ENCODE results near the gene GRM4. TPM values are rescaled to one million over a fixed set of nuclear protein-coding genes. Genes with fewer than 3 reads are reported as not detected.

The GRM4 gene
- total RNA-seq, 6 donors from 2014 or later, result 0.24 TPM; not detected in 5

- no peak overlapping the region for H3K27ac ChIP-seq
- H3K4me1 ChIP-seq, result no peaks in the 10 kb centered on the region
- TF ChIP-seq CTCF (IDR thresholded peaks at IDR 0.05) (no peak), EP300 (IDR thresholded peaks at IDR 0.05) (no peak), POLR2A (IDR thresholded peaks at IDR 0.05) (no peak), POLR2AphosphoS5 (IDR thresholded peaks at IDR 0.05) (no peak)
- no peaks in the 10 kb centered on the region for H3K36me3 ChIP-seq
- no peak overlapping the region for H3K4me3 ChIP-seq
- ATAC-seq (ENCODE audit: low FRiP score in 2 of 2) (no peak), DNase-seq (no peak)
- WGBS, 2 donors, result 67 to 75% methylated on average over 3 of the region's 3 CpGs
- H3K27me3 ChIP-seq, result no peaks in the 10 kb centered on the region
- H3K9me3 ChIP-seq, result no peaks in the 10 kb centered on the region
These were observed 108.7 kb downstream of the GRM4 start for GRCh38 chr6:34037151-34037550.

GRCh38 chr6:34036357-34037069 lies 109.4 kb downstream of the GRM4 start:
- Histone ChIP-seq H3K4me1 (no peaks in the 10 kb centered on the region), H3K9me3 (no peaks in the 10 kb centered on the region), H3K4me3 (no peak overlapping the region), H3K27me3 (no peaks in the 10 kb centered on the region), H3K27ac (no peak overlapping the region), H3K36me3 (no peaks in the 10 kb centered on the region)
- WGBS, 2 donors, result 90% methylated on average over 2 to 20 of the region's 20 CpGs
- ATAC-seq (ENCODE audit: low FRiP score in 2 of 2) (no peak), DNase-seq (no peak)
- no peak for TF ChIP-seq EP300 (IDR thresholded peaks at IDR 0.05)
- TF ChIP-seq CTCF (IDR thresholded peaks at IDR 0.05), result no peak
- no peak for TF ChIP-seq POLR2A (IDR thresholded peaks at IDR 0.05)
- no peak for TF ChIP-seq POLR2AphosphoS5 (IDR thresholded peaks at IDR 0.05)

- no peak for DNase-seq
- no peaks in the 10 kb centered on the region for H3K4me1 ChIP-seq
- ATAC-seq (ENCODE audit: low FRiP score in 2 of 2), result no peak
- TF ChIP-seq POLR2AphosphoS5 (IDR thresholded peaks at IDR 0.05) (no peak), CTCF (IDR thresholded peaks at IDR 0.05) (no peak), EP300 (IDR thresholded peaks at IDR 0.05) (no peak), POLR2A (IDR thresholded peaks at IDR 0.05) (no peak)
- WGBS, 2 donors, result 87 to 91% methylated on average over 28 to 40 of the region's 40 CpGs
- no peak overlapping the region for H3K27ac ChIP-seq
- no peak overlapping the region for H3K4me3 ChIP-seq
- no peaks in the 10 kb centered on the region for H3K27me3 ChIP-seq
- H3K36me3 ChIP-seq, result no peaks in the 10 kb centered on the region
- no peaks in the 10 kb centered on the region for H3K9me3 ChIP-seq
These were observed 110.1 kb downstream of the GRM4 start for GRCh38 chr6:34035704-34036356.

GRCh38 chr6:34035161-34035560 lies 110.7 kb downstream of the GRM4 start:
- Histone ChIP-seq H3K27me3 (no peaks in the 10 kb centered on the region), H3K9me3 (no peaks in the 10 kb centered on the region), H3K36me3 (no peaks in the 10 kb centered on the region), H3K27ac (no peak overlapping the region), H3K4me1 (no peaks in the 10 kb centered on the region), H3K4me3 (no peak overlapping the region)
- DNase-seq, result no peak
- ATAC-seq (ENCODE audit: low FRiP score in 2 of 2), result no peak
- whole genome bisulfite sequencing, 2 donors, result 88% methylated on average over 1 of the region's 1 CpG
- TF ChIP-seq POLR2A (IDR thresholded peaks at IDR 0.05), result no peak
- no peak for TF ChIP-seq POLR2AphosphoS5 (IDR thresholded peaks at IDR 0.05)
- TF ChIP-seq CTCF (IDR thresholded peaks at IDR 0.05), result no peak
- no peak for TF ChIP-seq EP300 (IDR thresholded peaks at IDR 0.05)

Measured in upper lobe of left lung (tissue), 6 donors.